B cell (primary cell): ENCODE results near the gene EML1. TPM values are rescaled to one million over a fixed set of nuclear protein-coding genes. Genes with fewer than 3 reads are reported as not detected.

Experiments
- ATAC-seq: fragments of 200-7000 bp; cut with Tn5 transposase; one replicate; pipeline ENCODE4 v1.10.0; 2021; ENCODE audit warnings: low read depth, mild to moderate bottlenecking, moderate number of reproducible peaks, moderate library complexity
- CTCF ChIA-PET: fragments of 350-600 bp; sonication (Branson Sonifier 250); formaldehyde crosslinking; loops from one replicate; lab custom pipeline; 2021; ENCODE audit warnings: antibody characterized with exemption, inconsistent platforms; lab: Charles Lee
- POLR2A ChIA-PET: fragments of 350-600 bp; sonication (Branson Sonifier 250); formaldehyde crosslinking; loops from one replicate; lab custom pipeline; 2021; ENCODE audit warnings: antibody characterized with exemption; lab: Charles Lee
- DNase-seq: peaks from one replicate; pipeline ENCODE4 v3.0.0; 2013
- H2AFZ ChIP-seq: 2 replicates; pipeline ENCODE4 v1.6.1; 2012; ENCODE audit warnings: mild to moderate bottlenecking, low read depth, low read length; ENCODE audit not compliant: insufficient read depth, poor library complexity, severe bottlenecking
- H3K27ac ChIP-seq, 2 donors: 1 replicate in 1 of 2; 2 replicates in 1 of 2; pipeline ENCODE4 v1.5.1; 2012 to 2013; ENCODE audit warnings: low read length in 2 of 2, mild to moderate bottlenecking in 2 of 2, moderate library complexity in 1 of 2
- H3K27me3 ChIP-seq, 4 experiments: fragments of 200-600 bp in 1 of 4; sonication (generic) in 1 of 4; replicated peaks in 1 of 4; 1 replicate in 2 of 4; 2 replicates in 2 of 4; pipeline versions ENCODE4 v1.6.1 to v1.7.0; 2013 to 2016; ENCODE audit warnings: low read length in 3 of 4, mild to moderate bottlenecking in 2 of 4, mixed read lengths in 1 of 4, moderate library complexity in 1 of 4; ENCODE audit not compliant: insufficient read depth in 4 of 4, control insufficient read depth in 3 of 4; ENCODE audit errors: control extremely low read depth in 1 of 4
- H3K36me3 ChIP-seq, 2 experiments: replicated peaks in 1 of 2; 1 replicate in 1 of 2; 2 replicates in 1 of 2; pipeline versions ENCODE4 v1.6.1 to v1.7.1; 2013; ENCODE audit warnings: low read length in 1 of 2; ENCODE audit not compliant: insufficient read depth in 2 of 2, control insufficient read depth in 1 of 2; ENCODE audit errors: control extremely low read depth in 1 of 2, extremely low read depth in 1 of 2
- H3K4me1 ChIP-seq, 2 donors: fragments of 200-600 bp in 1 of 2; sonication (generic) in 1 of 2; 1 replicate in 1 of 2; 2 replicates in 1 of 2; pipeline versions ENCODE4 v1.5.1 to v1.6.1; 2013 to 2017; ENCODE audit warnings: low read length in 2 of 2; ENCODE audit not compliant: control insufficient read depth in 2 of 2, insufficient read depth in 2 of 2
- H3K4me2 ChIP-seq: replicated peaks from 2 replicates; pipeline ENCODE3; 2012; ENCODE audit warnings: mild to moderate bottlenecking, low read depth, low read length; ENCODE audit not compliant: poor library complexity, severe bottlenecking
- H3K4me3 ChIP-seq, 5 experiments: fragments of 200-600 bp in 1 of 5; sonication (generic) in 1 of 5; 1 replicate in 3 of 5; 2 replicates in 2 of 5; pipeline versions ENCODE4 v1.5.1 to v1.7.0; 2011 to 2016; ENCODE audit warnings: low read length in 4 of 5, mild to moderate bottlenecking in 4 of 5, low read depth in 2 of 5, control low read depth in 1 of 5, moderate library complexity in 1 of 5; ENCODE audit not compliant: insufficient read depth in 1 of 5; ENCODE audit errors: control extremely low read depth in 1 of 5, extremely low read depth in 1 of 5
- H3K79me2 ChIP-seq: fragments of 200-600 bp; sonication (generic); one replicate; pipeline ENCODE4 v1.6.0; 2016; ENCODE audit warnings: low read length; ENCODE audit not compliant: control insufficient read depth, insufficient read depth
- H3K9ac ChIP-seq: fragments of 200-600 bp; sonication (generic); 2 replicates; pipeline ENCODE4 v1.6.1; 2017; ENCODE audit warnings: mild to moderate bottlenecking, low read length, moderate library complexity
- H3K9me3 ChIP-seq, 3 donors: one replicate each; pipeline versions ENCODE4 v1.6.1 to v1.7.1; 2013; ENCODE audit warnings: low read length in 2 of 3; ENCODE audit not compliant: control insufficient read depth in 2 of 3, insufficient read depth in 1 of 3; ENCODE audit errors: control extremely low read depth in 1 of 3
- H4K20me1 ChIP-seq: 2 replicates; pipeline ENCODE4 v1.6.0; 2012; ENCODE audit warnings: mild to moderate bottlenecking, low read length; ENCODE audit not compliant: insufficient read depth, control insufficient read depth, poor library complexity, severe bottlenecking
- H3K27ac Mint-ChIP-seq: one replicate; pipeline ENCODE4 v1.8.0; 2021; ENCODE audit warnings: mixed read lengths
- H3K27me3 Mint-ChIP-seq: one replicate; pipeline ENCODE4 v1.8.0; 2021; ENCODE audit warnings: mixed read lengths
- H3K4me1 Mint-ChIP-seq: one replicate; pipeline ENCODE4 v1.8.0; 2021; ENCODE audit warnings: mixed read lengths
- H3K4me3 Mint-ChIP-seq: one replicate; pipeline ENCODE4 v1.8.0; 2021; ENCODE audit warnings: mixed read lengths
- H3K9me3 Mint-ChIP-seq: one replicate; pipeline ENCODE4 v1.8.0; 2022; ENCODE audit warnings: mixed read lengths; ENCODE audit not compliant: insufficient read depth
- CTCF ChIP-seq: fragments of 200-600 bp; IDR thresholded peaks from one replicate; pipeline ENCODE4 v1.8.0; 2022; ENCODE audit warnings: antibody characterized with exemption, mild to moderate bottlenecking
- EZH2 ChIP-seq: IDR thresholded peaks from 2 replicates; pipeline ENCODE4 v1.6.1; 2012; ENCODE audit warnings: borderline replicate concordance, low read depth, mild to moderate bottlenecking, moderate library complexity, low read length; ENCODE audit not compliant: insufficient read depth, poor library complexity, severe bottlenecking
- WGBS: methylation state at CpG from one replicate; pipeline ENCODE4 v1.1.5; 2013; ENCODE audit warnings: missing lambda C conversion rate; ENCODE audit not compliant: insufficient coverage; 5-methylcytosine and 5-hydroxymethylcytosine counted together
- intact Hi-C: fragments of 100-400 bp; cut with micrococcal nuclease; formaldehyde crosslinking; loops from one replicate; pipeline ENCODE4 v1.10.0; 2022
- polyA plus RNA-seq: library from polyadenylated mRNA; depleted of rRNA; stranded (reverse); fragments of >200 nt; gene quantifications from 2 replicates; pipeline ENCODE4 v1.2.3, GENCODE V29; 2012
- total RNA-seq, 2 donors: library from RNA; stranded (reverse); fragments of 120-200 nt in 1 of 2; gene quantifications; 1 replicate in 1 of 2; 2 replicates in 1 of 2; pipeline versions ENCODE4 v1.2.3 to v1.2.4, GENCODE V29; 2013 to 2022

Gene EML1
- total and polyA plus RNA-seq, 2 donors (not counting 1 experiment from before 2014, with no cell fraction given), result not detected

DNA sequence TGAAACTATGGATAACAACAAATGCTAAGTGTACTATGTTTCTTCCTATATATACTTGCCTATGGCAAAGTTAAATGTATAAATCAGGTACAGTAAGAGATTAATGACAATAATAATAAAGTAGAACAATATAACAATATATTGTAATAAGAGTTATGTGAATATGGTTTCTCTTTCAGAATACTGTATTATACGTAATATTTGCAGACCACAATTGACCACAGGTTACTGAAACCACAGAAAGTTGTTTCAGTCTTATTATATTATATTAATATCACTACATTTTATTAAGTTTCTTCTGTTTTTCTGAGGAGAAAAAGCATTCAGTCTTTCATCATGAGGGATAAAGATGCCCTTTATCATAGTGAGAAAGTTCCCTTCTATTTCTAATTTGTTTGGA, 131.2 kb downstream of the EML1 start:
- Histone ChIP-seq H3K27me3 (peaks cover 0 to 6% (median 3%) of the 10 kb centered on the region in 4 experiments), H3K4me1 (no peaks in the 10 kb centered on the region), H3K4me2 (no peak overlapping the region), H3K9me3 (peaks cover 0 to 4% (median 0%) of the 10 kb centered on the region in 3 donors), H3K27ac (no peak overlapping the region), H2AFZ (no peak overlapping the region), H4K20me1 (no peaks in the 10 kb centered on the region), H3K9ac (no peak overlapping the region), H3K4me3 (no peak overlapping the region), H3K79me2 (no peaks in the 10 kb centered on the region), H3K36me3 (no peaks in the 10 kb centered on the region)
- no peak overlapping the region for H3K4me3 Mint-ChIP-seq
- intact Hi-C loops, result no loop called here
- ChIA-PET POLR2A (no interaction called here), CTCF (no interaction called here)
- peaks cover 3% of the 10 kb centered on the region for H3K9me3 Mint-ChIP-seq
- H3K27me3 Mint-ChIP-seq, result peaks cover 20% of the 10 kb centered on the region
- DNase-seq, result no peak
- TF ChIP-seq CTCF (no peak), EZH2 (no peak)
- H3K4me1 Mint-ChIP-seq, result no peaks in the 10 kb centered on the region
- ATAC-seq, result no peak
- no peak overlapping the region for H3K27ac Mint-ChIP-seq
- no CpG with 5 or more reads among the region's 1 CpG for WGBS

DNA sequence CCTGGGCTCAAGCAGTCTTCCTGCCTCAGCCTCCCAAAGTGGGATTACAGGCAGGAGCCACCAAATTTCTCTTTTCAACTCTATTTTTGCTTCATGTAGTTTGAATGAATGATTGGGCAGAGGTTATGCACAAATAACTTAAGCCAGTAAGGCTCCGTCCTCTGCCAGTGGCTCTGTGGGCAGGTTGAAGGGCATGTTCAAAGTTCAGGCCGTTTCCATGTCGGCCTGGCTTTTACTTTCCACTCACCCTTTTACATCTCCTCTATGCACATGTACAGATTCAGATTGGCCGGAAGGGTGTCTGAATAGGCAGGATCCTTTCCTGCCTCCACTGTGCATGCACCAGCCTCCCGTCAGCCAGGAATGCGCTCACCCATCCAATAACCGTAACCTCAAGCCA, 132.3 kb downstream of the EML1 start:
- Mint-ChIP-seq H3K27ac (no peak overlapping the region), H3K4me3 (no peak overlapping the region), H3K9me3 (peaks cover 3% of the 10 kb centered on the region), H3K27me3 (peaks cover 20% of the 10 kb centered on the region), H3K4me1 (no peaks in the 10 kb centered on the region)
- WGBS, result 97% methylated on average over 6 of the region's 7 CpGs
- Histone ChIP-seq H2AFZ (no peak overlapping the region), H3K36me3 (no peaks in the 10 kb centered on the region), H4K20me1 (no peaks in the 10 kb centered on the region), H3K4me3 (no peak overlapping the region), H3K9me3 (peaks cover 0 to 4% (median 0%) of the 10 kb centered on the region in 3 donors), H3K4me1 (no peaks in the 10 kb centered on the region), H3K27me3 (peaks cover 0 to 6% (median 0%) of the 10 kb centered on the region in 4 experiments), H3K9ac (no peak overlapping the region), H3K27ac (no peak overlapping the region), H3K79me2 (no peaks in the 10 kb centered on the region), H3K4me2 (no peak overlapping the region)
- CTCF ChIA-PET, result no interaction called here
- POLR2A ChIA-PET, result no interaction called here
- ATAC-seq (no peak), DNase-seq (no peak)
- no peak for TF ChIP-seq EZH2
- no peak for TF ChIP-seq CTCF
- intact Hi-C loops, result no loop called here
